CD14-positive monocyte (primary cell): Measurements from ENCODE around the gene DPP6. TPM values are rescaled to one million over a fixed set of nuclear protein-coding genes. Genes with fewer than 3 reads are reported as not detected.

Experiments
- DNase-seq, 3 donors: peaks; one replicate each; pipeline ENCODE4 v3.0.0-alpha.2; 2011 to 2022
- H2AFZ ChIP-seq: 2 replicates; pipeline ENCODE4 v1.6.0; 2012; ENCODE audit warnings: mild to moderate bottlenecking, low read depth, low read length, inconsistent platforms; ENCODE audit not compliant: insufficient read depth, poor library complexity, severe bottlenecking
- H3K27ac ChIP-seq, 2 donors: 1 replicate in 1 of 2; 2 replicates in 1 of 2; pipeline ENCODE4 v1.5.1; 2012 to 2013; ENCODE audit warnings: low read length in 2 of 2, control low read depth in 1 of 2, inconsistent platforms in 1 of 2, low read depth in 1 of 2, mild to moderate bottlenecking in 1 of 2
- H3K27me3 ChIP-seq, 2 donors: one replicate each; pipeline versions ENCODE4 v1.6.0 to v1.6.1; 2011 to 2013; ENCODE audit warnings: low read length in 2 of 2; ENCODE audit not compliant: control insufficient read depth in 2 of 2, insufficient read depth in 2 of 2
- H3K36me3 ChIP-seq, 2 donors: replicated peaks in 1 of 2; 1 replicate in 1 of 2; 2 replicates in 1 of 2; pipeline versions ENCODE4 v1.5.1 to v1.6.1; 2012 to 2013; ENCODE audit warnings: low read length in 2 of 2, control low read depth in 1 of 2, inconsistent platforms in 1 of 2, mild to moderate bottlenecking in 1 of 2; ENCODE audit not compliant: insufficient read depth in 2 of 2, control insufficient read depth in 1 of 2
- H3K4me1 ChIP-seq, 2 donors: 1 replicate in 1 of 2; 2 replicates in 1 of 2; pipeline versions ENCODE4 v1.5.1 to v1.6.1; 2012 to 2013; ENCODE audit warnings: low read length in 2 of 2, control low read depth in 1 of 2, inconsistent platforms in 1 of 2, mild to moderate bottlenecking in 1 of 2, moderate library complexity in 1 of 2; ENCODE audit not compliant: insufficient read depth in 2 of 2, control insufficient read depth in 1 of 2
- H3K4me2 ChIP-seq: replicated peaks from 2 replicates; pipeline ENCODE3; 2012; ENCODE audit warnings: low read length, moderate library complexity, mild to moderate bottlenecking; ENCODE audit not compliant: poor library complexity, severe bottlenecking; ENCODE audit errors: extremely low read depth
- H3K4me3 ChIP-seq, 3 experiments: fragments of 200-600 bp in 1 of 3; sonication (generic) in 1 of 3; replicated peaks in 1 of 3; 1 replicate in 2 of 3; 2 replicates in 1 of 3; pipeline ENCODE4 v1.5.1; 2011 to 2013; ENCODE audit warnings: low read length in 3 of 3, mild to moderate bottlenecking in 3 of 3, control low read depth in 2 of 3, low read depth in 2 of 3, inconsistent platforms in 1 of 3, moderate library complexity in 1 of 3
- H3K79me2 ChIP-seq: 2 replicates; pipeline ENCODE4 v1.6.0; 2012; ENCODE audit warnings: mild to moderate bottlenecking, control low read depth, inconsistent platforms, low read length, moderate library complexity; ENCODE audit not compliant: insufficient read depth
- H3K9ac ChIP-seq: 2 replicates; pipeline ENCODE4 v1.6.0; 2017; ENCODE audit warnings: low read length, mild to moderate bottlenecking; ENCODE audit not compliant: insufficient read depth, poor library complexity, severe bottlenecking
- H3K9me3 ChIP-seq, 2 donors: replicated peaks in 1 of 2; 1 replicate in 1 of 2; 2 replicates in 1 of 2; pipeline versions ENCODE4 v1.5.1 to v1.6.1; 2012 to 2013; ENCODE audit warnings: low read length in 2 of 2, control low read depth in 1 of 2; ENCODE audit not compliant: control insufficient read depth in 1 of 2, insufficient read depth in 1 of 2
- H4K20me1 ChIP-seq: 2 replicates; pipeline ENCODE4 v1.6.0; 2012; ENCODE audit warnings: mild to moderate bottlenecking, low read length, control low read depth, moderate library complexity; ENCODE audit not compliant: insufficient read depth
- H3K27ac Mint-ChIP-seq, 7 donors: one replicate each; pipeline ENCODE4 v1.8.0; 2020; ENCODE audit warnings: mild to moderate bottlenecking in 7 of 7, mixed read lengths in 7 of 7, moderate library complexity in 6 of 7, inconsistent platforms in 2 of 7
- H3K27me3 Mint-ChIP-seq, 3 donors: one replicate each; pipeline ENCODE4 v1.8.0; 2021 to 2022; ENCODE audit warnings: low read depth in 3 of 3, mild to moderate bottlenecking in 3 of 3, mixed read lengths in 3 of 3, moderate library complexity in 3 of 3, inconsistent platforms in 1 of 3
- H3K36me3 Mint-ChIP-seq, 2 donors: one replicate each; pipeline ENCODE4 v1.8.0; 2020; ENCODE audit warnings: mixed read lengths in 2 of 2, inconsistent platforms in 1 of 2, mild to moderate bottlenecking in 1 of 2
- H3K4me1 Mint-ChIP-seq: one replicate; pipeline ENCODE4 v1.8.0; 2020; ENCODE audit warnings: mild to moderate bottlenecking, mixed read lengths
- H3K4me3 Mint-ChIP-seq, 2 donors: one replicate each; pipeline ENCODE4 v1.8.0; 2020; ENCODE audit warnings: mild to moderate bottlenecking in 2 of 2, mixed read lengths in 2 of 2, moderate library complexity in 1 of 2
- H3K9me3 Mint-ChIP-seq, 7 donors: one replicate each; pipeline ENCODE4 v1.8.0; 2020 to 2022; ENCODE audit warnings: mixed read lengths in 7 of 7, mild to moderate bottlenecking in 6 of 7, moderate library complexity in 6 of 7, inconsistent platforms in 2 of 7
- WGBS: methylation state at CpG from one replicate; pipeline ENCODE4 v1.1.5; 2013; ENCODE audit warnings: missing lambda C conversion rate; ENCODE audit not compliant: insufficient coverage; 5-methylcytosine and 5-hydroxymethylcytosine counted together
- intact Hi-C, 2 donors: fragments of 100-400 bp; cut with micrococcal nuclease; formaldehyde crosslinking; loops; one replicate each; pipeline versions ENCODE4 v1.15.0 to v1.15.1; 2023
- polyA plus RNA-seq, 3 donors: library from polyadenylated mRNA; depleted of rRNA in 1 of 3; unstranded in 2 of 3; stranded (reverse) in 1 of 3; fragments of 300-500 nt in 2 of 3; fragments of >200 nt in 1 of 3; fragmentation: Illumina TruSeq in 2 of 3; gene quantifications; 1 replicate in 2 of 3; 2 replicates in 1 of 3; pipeline ENCODE4 v1.2.3, GENCODE V29; 2012 to 2021
- TF ChIP-seq, protein P1 (sequence below): fragments of 200-600 bp; IDR thresholded peaks from one replicate; pipeline ENCODE4 v1.8.0; 2022; ENCODE audit warnings: antibody characterized with exemption, mild to moderate bottlenecking

DPP6 gene
- polyA plus RNA-seq, 3 donors, result not detected

DNA sequence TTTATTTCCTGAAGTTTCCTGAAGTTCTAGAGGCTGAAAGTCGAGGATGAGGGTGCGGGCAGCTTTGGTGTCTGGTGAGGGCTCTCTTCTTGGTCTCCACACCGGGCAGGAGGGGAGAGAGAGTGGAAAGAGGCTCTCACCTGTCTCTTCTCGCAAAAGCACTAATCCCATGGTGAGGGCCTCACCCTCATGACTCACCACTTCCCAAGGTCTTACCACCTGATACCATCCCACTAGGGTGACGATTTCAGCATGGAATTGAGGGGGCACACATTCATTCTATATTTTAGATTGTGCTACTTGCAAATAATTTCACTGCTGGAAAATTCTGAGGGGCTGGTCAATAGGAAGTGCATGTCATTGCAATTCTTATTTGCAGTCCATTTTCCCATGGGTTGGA, 292.9 kb downstream of the DPP6 start:
- H3K36me3 Mint-ChIP-seq, result no peaks in the 10 kb centered on the region
- H3K9me3 ChIP-seq, result peaks cover 16 to 42% of the 10 kb centered on the region in 2 donors
- no peaks in the 10 kb centered on the region for H3K4me1 Mint-ChIP-seq
- TF ChIP-seq, protein P1, sequence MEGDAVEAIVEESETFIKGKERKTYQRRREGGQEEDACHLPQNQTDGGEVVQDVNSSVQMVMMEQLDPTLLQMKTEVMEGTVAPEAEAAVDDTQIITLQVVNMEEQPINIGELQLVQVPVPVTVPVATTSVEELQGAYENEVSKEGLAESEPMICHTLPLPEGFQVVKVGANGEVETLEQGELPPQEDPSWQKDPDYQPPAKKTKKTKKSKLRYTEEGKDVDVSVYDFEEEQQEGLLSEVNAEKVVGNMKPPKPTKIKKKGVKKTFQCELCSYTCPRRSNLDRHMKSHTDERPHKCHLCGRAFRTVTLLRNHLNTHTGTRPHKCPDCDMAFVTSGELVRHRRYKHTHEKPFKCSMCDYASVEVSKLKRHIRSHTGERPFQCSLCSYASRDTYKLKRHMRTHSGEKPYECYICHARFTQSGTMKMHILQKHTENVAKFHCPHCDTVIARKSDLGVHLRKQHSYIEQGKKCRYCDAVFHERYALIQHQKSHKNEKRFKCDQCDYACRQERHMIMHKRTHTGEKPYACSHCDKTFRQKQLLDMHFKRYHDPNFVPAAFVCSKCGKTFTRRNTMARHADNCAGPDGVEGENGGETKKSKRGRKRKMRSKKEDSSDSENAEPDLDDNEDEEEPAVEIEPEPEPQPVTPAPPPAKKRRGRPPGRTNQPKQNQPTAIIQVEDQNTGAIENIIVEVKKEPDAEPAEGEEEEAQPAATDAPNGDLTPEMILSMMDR, result no peak
- H3K27ac ChIP-seq, result no peak overlapping the region
- H3K36me3 ChIP-seq, result no peaks in the 10 kb centered on the region
- no peak overlapping the region for H3K4me3 ChIP-seq
- intact Hi-C loops, result no loop called here
- H3K4me2 ChIP-seq, result no peak overlapping the region
- H3K79me2 ChIP-seq, result no peaks in the 10 kb centered on the region
- H3K9ac ChIP-seq, result no peak overlapping the region
- H3K9me3 Mint-ChIP-seq, result peaks cover 3 to 31% (median 12%) of the 10 kb centered on the region in 7 donors
- WGBS, result no CpG with 5 or more reads among the region's 5 CpGs
- H3K27ac Mint-ChIP-seq, result no peak overlapping the region
- no peaks in the 10 kb centered on the region for H4K20me1 ChIP-seq
- H3K27me3 ChIP-seq, result no peaks in the 10 kb centered on the region
- H3K27me3 Mint-ChIP-seq, result peaks cover 0 to 3% (median 0%) of the 10 kb centered on the region in 3 donors
- H3K4me1 ChIP-seq, result no peaks in the 10 kb centered on the region
- H3K4me3 Mint-ChIP-seq, result no peak overlapping the region
- DNase-seq, result no peak
- H2AFZ ChIP-seq, result no peak overlapping the region

DNA sequence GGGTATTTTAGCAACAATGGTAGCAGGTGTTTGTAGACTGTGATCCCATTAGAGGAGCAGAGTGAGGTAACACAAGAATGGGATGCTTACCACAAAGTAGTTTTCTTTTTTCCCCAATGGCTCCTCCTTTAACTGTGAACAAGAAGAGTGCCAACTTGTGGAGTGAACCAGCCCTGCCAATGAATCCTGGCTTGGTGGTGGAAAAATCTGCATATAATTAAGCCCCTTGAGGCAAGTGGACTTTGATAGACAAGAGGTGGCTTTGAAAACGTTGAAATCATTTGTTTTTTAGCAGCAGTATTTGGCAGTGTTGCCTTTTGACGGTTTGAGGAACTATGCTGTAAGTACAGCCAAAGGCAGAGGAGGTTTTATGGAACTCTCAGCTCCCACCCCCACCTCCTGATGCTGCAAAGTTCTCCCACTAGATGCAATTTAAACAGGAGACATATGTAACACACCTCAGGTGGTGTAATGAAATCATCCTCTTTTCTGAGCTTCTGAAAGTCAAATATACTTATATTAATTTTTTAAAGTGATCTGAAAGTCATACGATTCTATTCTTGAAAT, 295.6 kb downstream of the DPP6 start:
- H3K36me3 ChIP-seq, result no peaks in the 10 kb centered on the region
- no peak for DNase-seq
- no peaks in the 10 kb centered on the region for H3K79me2 ChIP-seq
- H3K4me3 Mint-ChIP-seq, result no peak overlapping the region
- no peaks in the 10 kb centered on the region for H3K36me3 Mint-ChIP-seq
- peaks cover 35 to 60% of the 10 kb centered on the region in 2 donors for H3K9me3 ChIP-seq
- H3K4me1 ChIP-seq, result no peaks in the 10 kb centered on the region
- H2AFZ ChIP-seq, result no peak overlapping the region
- H3K9me3 Mint-ChIP-seq, result peaks cover 6 to 35% (median 25%) of the 10 kb centered on the region in 7 donors
- H4K20me1 ChIP-seq, result no peaks in the 10 kb centered on the region
- TF ChIP-seq, protein P1, result no peak
- H3K4me2 ChIP-seq, result no peak overlapping the region
- H3K27me3 ChIP-seq, result no peaks in the 10 kb centered on the region
- H3K27ac Mint-ChIP-seq, result no peak overlapping the region
- no CpG with 5 or more reads among the region's 3 CpGs for WGBS
- no peaks in the 10 kb centered on the region for H3K4me1 Mint-ChIP-seq
- intact Hi-C loops, result no loop called here
- no peak overlapping the region for H3K9ac ChIP-seq
- peaks cover 0 to 8% (median 0%) of the 10 kb centered on the region in 3 donors for H3K27me3 Mint-ChIP-seq
- no peak overlapping the region for H3K4me3 ChIP-seq
- no peak overlapping the region for H3K27ac ChIP-seq
